SH-SY5Y (cell line): ENCODE data around the gene HSD11B2.

ENCODE experiments used
- GATA2 ChIP-seq: IDR thresholded peaks from 2 replicates; pipeline ENCODE4 v1.6.1; 2011; ENCODE audit warnings: mild to moderate bottlenecking, low read depth, low read length
- GATA3 ChIP-seq: IDR thresholded peaks from 2 replicates; pipeline ENCODE4 v1.6.1; 2011; ENCODE audit warnings: low read depth, mild to moderate bottlenecking, low read length, moderate library complexity

DNA sequence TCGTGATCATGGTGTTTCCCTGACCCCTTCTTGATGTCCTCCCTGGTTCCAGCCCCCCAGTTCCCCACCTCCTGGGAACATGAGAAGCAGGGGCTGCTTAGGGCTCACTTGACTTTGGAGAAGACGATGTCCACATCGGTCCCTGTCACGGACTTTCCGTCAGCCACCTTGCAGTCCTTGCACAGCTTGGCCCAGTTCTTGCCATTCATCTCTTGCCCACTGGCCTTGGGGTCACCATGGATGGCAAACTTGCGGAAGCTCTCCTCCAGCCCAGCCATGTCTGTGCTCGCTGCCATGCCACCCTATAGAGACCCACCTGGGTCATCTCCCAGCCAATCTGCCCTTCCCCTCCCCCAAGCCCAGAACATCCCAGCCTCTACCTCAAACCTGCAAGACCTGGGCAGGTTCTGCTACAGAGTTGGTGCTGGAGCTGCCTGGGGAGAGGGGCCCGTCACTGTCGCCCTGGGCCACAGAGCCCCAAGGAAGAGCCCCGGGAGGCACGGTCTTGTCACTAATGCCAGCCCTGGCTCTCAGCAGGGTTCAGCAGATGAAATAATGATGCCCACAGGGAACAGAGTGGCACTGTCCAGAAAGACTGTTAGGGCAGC is 40.0 kb upstream of the HSD11B2 start:
- TF ChIP-seq GATA2, result no peak
- no peak for TF ChIP-seq GATA3
